Right cardiac atrium (tissue), 5 donors: ENCODE measurements around the gene SCYL2. TPM values are rescaled to one million over a fixed set of nuclear protein-coding genes. Genes with fewer than 3 reads are reported as not detected.
"Not testable (repeated sequence)": the region's sequence is repeated elsewhere in the genome, so short reads cannot be mapped to it uniquely, and the experiment has no call there.

Experiments used
- ATAC-seq, 2 donors: fragments of 200-7000 bp; cut with Tn5 transposase; one replicate each; pipeline versions ENCODE4 v1.8.0 to v1.9.1; 2020; ENCODE audit warnings: moderate library complexity in 2 of 2, mild to moderate bottlenecking in 1 of 2
- DNase-seq, 3 donors: peaks; one replicate each; pipeline ENCODE4 v3.0.0-alpha.2; 2020
- H3K27ac ChIP-seq: one replicate; pipeline ENCODE4 v1.5.1; 2013; ENCODE audit warnings: mild to moderate bottlenecking, low read length, control low read depth, moderate library complexity
- H3K27me3 ChIP-seq: one replicate; pipeline ENCODE4 v1.6.1; 2013; ENCODE audit not compliant: control insufficient read depth, insufficient read depth
- H3K4me1 ChIP-seq: one replicate; pipeline ENCODE4 v1.6.1; 2013; ENCODE audit warnings: low read length; ENCODE audit not compliant: control insufficient read depth, insufficient read depth
- H3K4me3 ChIP-seq: one replicate; pipeline ENCODE4 v1.5.1; 2013; ENCODE audit warnings: low read length, control low read depth
- H3K9me3 ChIP-seq: one replicate; pipeline ENCODE4 v1.6.1; 2013; ENCODE audit warnings: low read length; ENCODE audit not compliant: control insufficient read depth
- WGBS: extraction: QIAGEN DNeasy Blood & Tissue Kit; methylation state at CpG from one replicate; pipeline ENCODE4 v1.1.7; 2013; 5-methylcytosine and 5-hydroxymethylcytosine counted together
- intact Hi-C, 4 donors: fragments of 100-400 bp; cut with DNase I; formaldehyde crosslinking; loops; one replicate each; pipeline versions ENCODE4 v1.11.0 to v1.14.0; 2022 to 2023
- polyA plus RNA-seq: library from polyadenylated mRNA; stranded (reverse); fragments of 200-250 nt; gene quantifications from one replicate; pipeline ENCODE4 v1.2.3, GENCODE V29; 2013
- total RNA-seq, 4 donors: library from RNA; stranded (reverse); fragmentation: NEBNext Ultra II Directional; extraction: Animal tissue kit (Norgen Biotek cat#: 25700); gene quantifications; one replicate each; pipeline ENCODE4 v1.2.1, GENCODE V29; 2021
- donor health status: healthy with polysubstance abuse.
- donor health status: DM: no; HTN: yes; CAD: no.
- donor health status: DM: no; HTN: no; CAD: no.
- donor health status: DM: no; HTN: yes; CAD: no; lungs with severe emphysema.
- donor health status: DM: yes; HTN: yes; CAD: no.

SCYL2 gene
- total and polyA plus RNA-seq, 5 donors: 8.1 to 31.4 (median 29.4) TPM

DNA sequence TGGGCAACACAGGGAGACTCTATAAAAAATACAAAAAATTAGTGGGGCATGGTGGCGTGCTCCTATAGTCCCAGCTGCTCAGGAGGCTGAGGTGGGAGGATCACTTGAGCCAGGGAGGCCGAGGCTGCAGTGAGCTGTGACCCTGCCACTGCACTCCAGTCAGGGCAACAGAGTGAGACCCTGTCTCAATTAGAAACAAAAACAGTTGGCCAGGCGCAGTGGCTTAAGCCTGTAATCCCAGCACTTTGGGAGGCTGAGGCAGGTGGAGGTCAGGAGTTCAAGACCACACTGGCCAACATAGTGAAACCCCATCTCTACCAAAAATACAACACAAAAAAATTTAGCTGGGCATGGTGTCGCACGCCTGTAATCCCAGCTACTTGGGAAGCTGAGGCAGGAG, 1.9 kb upstream of the SCYL2 start:
- WGBS: 95% methylated on average over 5 of the region's 5 CpGs
- ATAC-seq, H3K9me3 ChIP-seq, DNase-seq, intact Hi-C loops, H3K27ac ChIP-seq, H3K27me3 ChIP-seq, H3K4me1 ChIP-seq, H3K4me3 ChIP-seq: not testable (repeated sequence)

DNA sequence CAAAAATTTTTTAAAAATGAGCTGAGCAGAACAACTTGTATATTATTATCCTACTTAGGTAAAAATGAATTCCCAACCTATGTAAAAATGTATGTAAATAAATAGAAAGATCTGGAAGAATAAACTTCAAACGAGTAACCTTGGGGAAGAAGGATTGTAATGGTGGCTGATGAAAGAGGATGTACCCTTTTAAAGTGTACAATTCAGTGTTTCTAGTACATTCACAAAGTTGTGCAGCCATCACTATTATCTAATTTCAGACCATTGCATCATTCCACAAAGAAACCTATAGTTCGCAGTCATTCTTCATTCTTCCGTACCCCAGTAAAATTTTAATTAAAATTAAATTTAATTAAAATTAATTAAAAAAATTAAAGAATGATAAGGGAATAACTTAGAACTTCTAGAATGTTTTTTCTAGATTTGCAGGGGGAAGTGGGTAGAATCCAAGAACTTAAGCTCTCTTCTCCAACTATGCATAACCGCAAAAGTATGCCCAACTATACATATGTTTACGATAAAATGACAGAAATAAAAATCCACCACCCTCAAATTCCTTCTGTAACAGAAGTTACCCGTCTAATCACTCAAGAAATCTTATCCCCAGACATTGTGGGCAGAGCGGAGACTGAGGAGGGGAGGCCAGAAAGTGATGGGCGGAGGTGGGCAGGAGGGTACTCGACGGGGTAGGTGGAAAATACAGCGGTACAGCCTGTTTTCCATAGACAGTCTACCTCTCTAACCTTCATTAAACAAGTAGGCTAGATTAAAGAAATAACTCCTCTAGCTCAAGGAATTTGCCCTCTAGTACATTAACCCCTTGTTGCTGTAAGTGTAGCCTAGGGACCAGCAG, 1.0 kb upstream of the SCYL2 start:
- Histone ChIP-seq H3K4me3 (peak overlapping the region; percentile 86), H3K27ac (no peak overlapping the region), H3K9me3 (no peaks in the 10 kb centered on the region), H3K4me1 (no peaks in the 10 kb centered on the region), H3K27me3 (no peaks in the 10 kb centered on the region)
- WGBS: 73% methylated on average over 11 of the region's 11 CpGs
- DNase-seq (no peak), ATAC-seq (no peak)
- intact Hi-C loops: no loop called here

DNA sequence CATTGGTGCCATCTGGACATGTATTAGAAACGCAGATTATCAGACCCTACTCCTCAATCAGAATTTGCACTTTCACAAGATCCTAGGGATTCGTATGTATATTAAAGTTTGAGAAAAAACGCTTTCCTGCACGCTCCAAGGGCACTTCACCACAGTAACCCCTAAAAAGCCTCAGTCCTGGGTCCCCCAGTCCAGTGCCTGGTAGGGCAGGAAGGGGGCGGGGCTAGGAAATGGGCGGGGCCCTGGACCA, 467 bp upstream of the SCYL2 start:
- H3K27me3 ChIP-seq: no peaks in the 10 kb centered on the region
- peak; percentile 95 to 98 (median 98) for DNase-seq
- no peaks in the 10 kb centered on the region for H3K9me3 ChIP-seq
- under 1% methylated on average over 6 of the region's 6 CpGs for WGBS
- peak overlapping the region; percentile 86 for H3K4me3 ChIP-seq
- H3K27ac ChIP-seq: no peak overlapping the region
- ATAC-seq: peak; percentile 93
- no peaks in the 10 kb centered on the region for H3K4me1 ChIP-seq
- intact Hi-C loops: no loop called here

DNA sequence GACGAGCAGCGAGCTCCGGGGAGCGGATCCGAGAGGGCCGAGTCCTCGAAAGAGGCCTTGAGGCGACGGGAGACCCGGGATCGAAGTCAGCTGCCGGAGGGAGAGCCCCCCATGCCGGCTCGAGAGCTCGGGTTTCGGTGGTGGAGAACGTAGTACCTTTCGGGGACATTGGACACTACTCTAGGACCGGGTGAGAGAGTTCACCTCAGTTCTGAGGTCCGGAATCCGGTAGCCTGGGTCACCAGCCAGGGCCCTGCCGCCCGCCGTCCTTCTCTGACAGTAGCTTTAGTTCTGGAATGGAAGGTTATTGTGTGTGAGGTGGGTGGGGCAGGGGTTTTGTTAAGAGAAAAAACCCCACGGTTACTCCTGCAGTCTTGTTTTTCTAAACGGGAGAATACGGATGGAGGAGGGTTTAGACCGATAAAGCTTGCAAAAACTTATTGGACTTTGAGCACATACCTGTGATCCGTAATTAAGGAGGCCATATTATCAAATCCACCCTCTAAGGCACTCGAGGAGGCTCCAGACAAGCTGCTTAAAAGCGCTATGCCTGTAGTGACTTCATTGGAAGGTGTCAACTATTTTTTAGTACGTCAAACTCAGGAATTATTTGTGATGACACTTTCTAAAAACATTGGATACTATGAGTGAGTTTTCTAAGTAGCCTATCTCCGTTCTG, 765 bp downstream of the SCYL2 start:
- Histone ChIP-seq H3K4me1 (no peaks in the 10 kb centered on the region), H3K27me3 (no peaks in the 10 kb centered on the region), H3K4me3 (peak overlapping the region; percentile 86), H3K27ac (peak overlapping the region; percentile 67), H3K9me3 (no peaks in the 10 kb centered on the region)
- DNase-seq: peak in 1 of 3 donors; percentile 66
- intact Hi-C loops: no loop called here
- ATAC-seq: peak; percentile 15 to 40
- under 1% methylated on average over 33 of the region's 33 CpGs for WGBS

DNA sequence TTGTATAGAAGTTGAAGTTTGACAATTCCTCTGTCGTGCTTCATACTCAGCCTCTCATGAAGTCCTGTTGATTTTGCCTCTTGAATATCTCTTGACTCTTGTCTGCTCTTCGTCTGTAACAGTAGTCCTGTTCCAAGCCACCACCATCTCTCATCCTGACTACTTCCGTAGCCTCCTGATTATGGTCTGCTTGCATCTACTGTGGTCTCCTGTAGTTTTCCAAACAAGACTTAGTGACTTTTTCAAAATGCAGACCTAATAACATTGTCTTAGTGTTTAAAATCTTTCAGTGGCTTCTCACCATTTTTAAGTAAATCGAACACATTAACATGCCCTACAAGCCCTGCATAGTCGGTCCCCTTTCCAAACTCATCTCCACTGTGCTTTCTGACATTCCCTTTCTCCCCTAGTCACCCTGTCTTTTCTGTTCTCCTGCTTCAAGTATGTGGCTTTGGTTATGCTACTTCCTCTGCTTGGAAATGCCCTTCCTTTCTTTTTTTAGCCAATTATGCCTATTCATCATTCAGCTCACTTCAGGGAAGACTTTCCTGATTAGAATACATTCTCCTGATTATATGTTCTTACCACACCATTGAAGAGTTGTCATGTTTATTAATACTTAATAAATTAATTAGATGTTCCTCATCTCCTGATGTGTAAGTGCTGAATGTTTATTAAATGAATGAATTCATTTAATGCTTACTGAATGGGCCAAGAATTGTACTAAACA, 2.0 kb downstream of the SCYL2 start:
- H3K4me3 ChIP-seq: peak overlapping the region; percentile 86
- WGBS: 44% methylated on average over 5 of the region's 5 CpGs
- H3K4me1 ChIP-seq: no peaks in the 10 kb centered on the region
- intact Hi-C loops: no loop called here
- H3K27me3 ChIP-seq: no peaks in the 10 kb centered on the region
- no peaks in the 10 kb centered on the region for H3K9me3 ChIP-seq
- no peak for ATAC-seq
- no peak overlapping the region for H3K27ac ChIP-seq
- DNase-seq: no peak

DNA sequence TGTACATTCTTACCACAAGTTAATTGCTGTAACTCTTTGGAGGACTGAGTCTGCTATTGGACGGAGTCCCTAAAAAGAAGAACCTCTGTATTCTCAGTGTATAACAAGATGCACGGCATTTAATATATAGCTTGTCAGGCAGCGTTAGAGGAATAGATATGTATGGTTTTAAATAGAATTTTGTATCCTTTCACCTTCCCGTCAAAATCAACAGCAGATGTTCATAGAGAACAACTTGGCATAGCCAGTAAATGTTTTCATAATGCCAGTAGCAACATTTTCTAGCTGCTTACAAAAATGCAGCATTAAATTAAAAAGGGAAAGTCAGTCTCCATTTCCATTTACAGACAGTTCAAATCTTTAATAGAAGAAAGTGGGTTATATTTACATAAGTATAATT, 6.8 kb downstream of the SCYL2 start:
- no peaks in the 10 kb centered on the region for H3K9me3 ChIP-seq
- no peak overlapping the region for H3K27ac ChIP-seq
- no peaks in the 10 kb centered on the region for H3K27me3 ChIP-seq
- no peaks in the 10 kb centered on the region for H3K4me1 ChIP-seq
- DNase-seq (no peak), ATAC-seq (no peak)
- no peak overlapping the region for H3K4me3 ChIP-seq
- WGBS: 73% methylated on average over 4 of the region's 4 CpGs
- intact Hi-C loops: no loop called here

DNA sequence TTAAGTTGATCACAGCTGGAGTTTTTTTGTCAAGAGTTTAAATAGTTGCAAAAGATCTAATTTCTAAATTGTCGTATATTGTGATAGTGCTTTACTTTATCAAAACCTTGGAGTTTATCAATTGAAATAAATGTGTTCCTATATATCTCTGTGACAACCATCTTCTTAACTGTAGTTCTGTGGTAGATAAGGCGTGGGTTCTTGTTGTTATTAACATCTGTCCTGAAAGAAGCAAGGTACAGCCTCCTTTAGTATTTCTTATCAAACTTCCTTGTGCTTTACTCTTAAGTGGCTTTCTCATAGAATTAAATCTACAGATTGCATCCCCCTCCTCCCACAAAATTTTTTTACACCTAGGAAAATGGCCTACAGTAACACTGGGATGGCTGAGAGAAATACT, 7.3 kb downstream of the SCYL2 start:
- Histone ChIP-seq H3K4me1 (no peaks in the 10 kb centered on the region), H3K27me3 (no peaks in the 10 kb centered on the region), H3K4me3 (no peak overlapping the region), H3K9me3 (no peaks in the 10 kb centered on the region), H3K27ac (no peak overlapping the region)
- intact Hi-C loops: no loop called here
- 92% methylated on average over 2 of the region's 2 CpGs for WGBS
- DNase-seq (no peak), ATAC-seq (no peak)

DNA sequence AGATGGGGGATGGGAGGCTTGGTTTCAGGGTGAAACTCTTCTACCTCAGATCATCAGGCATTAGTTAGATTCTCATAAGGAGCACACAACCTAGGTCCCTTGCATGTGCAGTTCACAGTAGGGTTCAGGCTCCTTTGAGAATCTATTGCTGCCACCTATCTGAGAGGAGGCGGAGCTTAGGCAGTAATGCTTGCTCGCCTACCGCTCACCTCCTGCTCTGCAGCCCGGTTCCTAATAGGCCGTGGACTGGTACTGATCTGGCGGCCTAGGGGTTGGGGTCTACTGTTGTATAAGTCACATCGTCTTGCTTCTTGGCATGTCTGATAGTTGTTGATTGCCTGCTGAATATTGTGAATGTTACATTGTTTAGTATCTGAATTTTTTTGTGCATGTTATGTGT, 12.2 kb downstream of the SCYL2 start:
- intact Hi-C loops: no loop called here
- DNase-seq (peak in 1 of 3 donors; percentile 28), ATAC-seq (no peak)
- Histone ChIP-seq H3K27ac (no peak overlapping the region), H3K9me3 (no peaks in the 10 kb centered on the region), H3K4me1 (no peaks in the 10 kb centered on the region), H3K4me3 (no peak overlapping the region), H3K27me3 (no peaks in the 10 kb centered on the region)
- 96% methylated on average over 7 of the region's 7 CpGs for WGBS

DNA sequence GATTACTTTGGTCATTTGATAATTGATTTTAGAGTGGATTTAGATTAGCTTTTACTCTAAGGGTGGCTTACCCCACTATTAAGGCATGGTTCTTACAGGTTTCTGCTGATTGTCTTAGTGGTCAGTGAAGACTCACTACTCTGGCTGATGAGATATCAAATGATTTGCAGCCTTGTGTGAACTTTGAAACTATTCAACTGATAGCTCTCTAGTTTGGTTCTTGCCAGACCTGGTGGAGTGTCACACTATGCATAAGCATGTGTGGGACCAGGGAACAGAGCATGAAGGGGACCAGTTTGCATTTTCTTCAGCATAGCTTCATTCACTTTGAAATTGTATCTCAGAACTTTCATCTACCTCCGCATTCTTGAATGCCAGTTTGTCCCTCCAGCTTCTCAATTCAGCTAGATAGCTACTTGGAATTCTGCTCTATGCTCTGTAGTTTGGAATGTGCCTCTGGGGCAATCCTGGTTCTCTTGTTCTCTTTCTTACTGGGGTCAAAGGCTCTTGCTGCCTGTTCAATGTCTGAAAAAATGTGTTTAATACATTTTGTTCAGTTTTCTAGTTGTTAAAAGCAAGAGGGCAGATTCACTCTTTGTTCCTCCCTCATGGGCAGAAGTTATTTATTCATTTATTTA, 12.7 kb downstream of the SCYL2 start:
- Histone ChIP-seq H3K27me3 (no peaks in the 10 kb centered on the region), H3K4me1 (no peaks in the 10 kb centered on the region), H3K9me3 (no peaks in the 10 kb centered on the region), H3K4me3 (no peak overlapping the region), H3K27ac (no peak overlapping the region)
- ATAC-seq (no peak), DNase-seq (no peak)
- WGBS: 82% methylated on average over 1 of the region's 1 CpG
- intact Hi-C loops: no loop called here

DNA sequence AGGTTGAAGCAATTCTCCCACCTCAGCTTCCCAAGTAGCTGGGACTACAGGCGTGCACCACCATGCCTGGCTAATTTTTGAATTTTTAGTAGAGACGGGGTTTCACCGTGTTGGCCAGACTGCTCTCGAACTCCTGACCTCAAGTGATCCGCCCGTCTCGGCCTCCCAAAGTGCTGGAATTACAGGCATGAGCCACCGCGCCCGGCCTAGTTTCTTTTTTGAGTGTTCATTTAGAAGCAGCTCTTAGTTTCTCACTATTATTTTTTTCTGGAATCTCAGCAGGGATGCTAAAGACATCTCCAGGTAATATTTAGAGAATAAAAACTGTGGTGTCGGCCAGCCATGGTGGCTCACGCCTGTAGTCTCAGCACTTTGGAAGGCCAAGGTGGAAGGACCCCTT, 17.6 kb downstream of the SCYL2 start:
- peak in 1 of 3 donors; percentile 46 for DNase-seq
- H3K27ac ChIP-seq, H3K9me3 ChIP-seq, ATAC-seq, intact Hi-C loops, H3K4me1 ChIP-seq, H3K4me3 ChIP-seq, H3K27me3 ChIP-seq: not testable (repeated sequence)
- WGBS: 97% methylated on average over 12 of the region's 12 CpGs

DNA sequence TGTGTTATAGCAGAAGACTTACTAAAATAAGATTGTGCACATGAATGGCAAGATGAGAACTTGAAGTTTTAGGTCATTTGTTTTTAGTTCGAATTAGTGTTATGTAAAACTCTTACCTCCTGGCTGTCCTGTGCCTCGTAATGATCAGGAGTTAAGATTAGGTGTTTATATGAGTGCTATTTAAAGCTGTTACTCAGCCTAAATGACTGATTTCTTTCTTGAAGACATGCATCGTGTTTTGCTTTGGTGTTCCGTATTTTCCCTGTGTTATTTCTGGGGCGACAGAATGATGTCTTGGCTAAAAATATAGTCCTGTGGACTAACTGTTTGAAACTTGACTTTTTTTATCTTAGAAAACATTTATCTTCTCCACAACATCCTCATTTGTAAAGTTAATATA, 22.1 kb downstream of the SCYL2 start:
- no peak for ATAC-seq
- no peaks in the 10 kb centered on the region for H3K27me3 ChIP-seq
- WGBS: 85% methylated on average over 5 of the region's 5 CpGs
- H3K4me3 ChIP-seq: no peak overlapping the region
- intact Hi-C loops: no loop called here
- DNase-seq: no peak
- no peak overlapping the region for H3K27ac ChIP-seq
- no peaks in the 10 kb centered on the region for H3K9me3 ChIP-seq
- no peaks in the 10 kb centered on the region for H3K4me1 ChIP-seq
